Urinary bladder (tissue), 4 donors: ENCODE data around the gene ATP6V0A1. TPM values are rescaled to one million over a fixed set of nuclear protein-coding genes. Genes with fewer than 3 reads are reported as not detected.

Experiments
- DNase-seq: peaks from one replicate; pipeline ENCODE4 v3.0.0-alpha.2; 2015; ENCODE audit errors: extremely low spot score
- H3K27ac ChIP-seq: one replicate; pipeline ENCODE4 v1.5.1; 2013; ENCODE audit warnings: low read depth, mild to moderate bottlenecking, moderate library complexity
- H3K36me3 ChIP-seq: one replicate; pipeline ENCODE4 v1.6.1; 2013; ENCODE audit warnings: mild to moderate bottlenecking, moderate library complexity; ENCODE audit not compliant: insufficient read depth
- H3K4me1 ChIP-seq: one replicate; pipeline ENCODE4 v1.6.1; 2013; ENCODE audit warnings: mild to moderate bottlenecking, moderate library complexity; ENCODE audit not compliant: insufficient read depth
- H3K4me3 ChIP-seq: one replicate; pipeline ENCODE4 v1.5.1; 2013; ENCODE audit warnings: low read depth, low read length
- WGBS: extraction: QIAGEN DNeasy Blood & Tissue Kit; methylation state at CpG from one replicate; pipeline ENCODE4 v1.1.7; 2013; 5-methylcytosine and 5-hydroxymethylcytosine counted together
- polyA plus RNA-seq: library from polyadenylated mRNA; stranded (reverse); fragments of 200-250 nt; gene quantifications from one replicate; pipeline ENCODE4 v1.2.3, GENCODE V29; 2013
- total RNA-seq: library from RNA; depleted of rRNA; stranded (reverse); fragments of >200 nt; gene quantifications from one replicate; pipeline ENCODE4 v1.2.3, GENCODE V29; 2014
- donor health status: healthy with polysubstance abuse.
- donor health status: healthy.

ATP6V0A1 gene
- total and polyA plus RNA-seq, 2 donors: 36.5 to 72.1 TPM

GRCh38 chr17:42509841-42510240 is 51.2 kb downstream of the ATP6V0A1 start:
- Histone ChIP-seq H3K4me1 (no peaks in the 10 kb centered on the region), H3K4me3 (no peak overlapping the region), H3K36me3 (peaks cover 2% of the 10 kb centered on the region), H3K27ac (no peak overlapping the region)
- no peak for DNase-seq
- 95% methylated on average over 2 of the region's 2 CpGs for WGBS

DNA sequence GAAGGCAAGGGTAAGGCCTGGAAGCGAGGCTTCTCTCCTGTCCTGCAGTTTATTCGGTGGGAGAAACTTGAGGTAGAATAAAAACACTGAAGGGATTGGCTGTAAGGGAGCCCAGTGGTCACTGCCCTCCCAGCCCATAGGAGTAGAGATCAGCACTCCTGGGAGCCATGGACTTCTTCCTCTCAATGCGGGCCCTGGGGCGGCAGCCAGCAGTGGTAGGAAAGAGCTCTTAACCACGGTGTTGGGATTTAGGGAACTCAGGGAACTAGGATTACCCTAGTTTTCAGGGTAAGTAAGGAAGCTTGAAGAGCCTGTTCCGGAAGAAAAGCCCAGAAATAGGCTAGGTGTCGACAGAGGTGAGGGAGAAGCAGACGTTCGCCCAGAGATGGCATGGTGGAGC is 53.6 kb downstream of the ATP6V0A1 start:
- H3K27ac ChIP-seq: peak overlapping the region; percentile 24
- H3K4me1 ChIP-seq: no peaks in the 10 kb centered on the region
- DNase-seq: no peak
- H3K36me3 ChIP-seq: no peaks in the 10 kb centered on the region
- H3K4me3 ChIP-seq: no peak overlapping the region
- 77% methylated on average over 9 of the region's 9 CpGs for WGBS

GRCh38 chr17:42512733-42513251 is 54.1 kb downstream of the ATP6V0A1 start:
- H3K27ac ChIP-seq: peak overlapping the region; percentile 24
- DNase-seq: no peak
- WGBS: 64% methylated on average over 6 of the region's 6 CpGs
- no peaks in the 10 kb centered on the region for H3K4me1 ChIP-seq
- no peak overlapping the region for H3K4me3 ChIP-seq
- no peaks in the 10 kb centered on the region for H3K36me3 ChIP-seq

GRCh38 chr17:42513686-42514085 is 55.0 kb downstream of the ATP6V0A1 start:
- Histone ChIP-seq H3K4me3 (no peak overlapping the region), H3K36me3 (no peaks in the 10 kb centered on the region), H3K4me1 (no peaks in the 10 kb centered on the region), H3K27ac (peak overlapping the region; percentile 54)
- WGBS: 96% methylated on average over 11 of the region's 11 CpGs
- DNase-seq: no peak

GRCh38 chr17:42514279-42514678 is 55.6 kb downstream of the ATP6V0A1 start:
- no peak overlapping the region for H3K4me3 ChIP-seq
- H3K4me1 ChIP-seq: no peaks in the 10 kb centered on the region
- no peaks in the 10 kb centered on the region for H3K36me3 ChIP-seq
- no peak for DNase-seq
- WGBS: 96% methylated on average over 11 of the region's 11 CpGs
- H3K27ac ChIP-seq: no peak overlapping the region

- DNase-seq: no peak
- H3K36me3 ChIP-seq: no peaks in the 10 kb centered on the region
- no peak overlapping the region for H3K27ac ChIP-seq
- H3K4me1 ChIP-seq: no peaks in the 10 kb centered on the region
- no peak overlapping the region for H3K4me3 ChIP-seq
- 82% methylated on average over 8 of the region's 8 CpGs for WGBS
These were observed 56.2 kb downstream of the ATP6V0A1 start for GRCh38 chr17:42514867-42515266.

GRCh38 chr17:42517516-42517915 is 58.8 kb downstream of the ATP6V0A1 start:
- H3K4me3 ChIP-seq: no peak overlapping the region
- DNase-seq: no peak
- WGBS: 13% methylated on average over 9 of the region's 9 CpGs
- no peaks in the 10 kb centered on the region for H3K4me1 ChIP-seq
- peak overlapping the region; percentile 92 for H3K27ac ChIP-seq
- no peaks in the 10 kb centered on the region for H3K36me3 ChIP-seq

DNA sequence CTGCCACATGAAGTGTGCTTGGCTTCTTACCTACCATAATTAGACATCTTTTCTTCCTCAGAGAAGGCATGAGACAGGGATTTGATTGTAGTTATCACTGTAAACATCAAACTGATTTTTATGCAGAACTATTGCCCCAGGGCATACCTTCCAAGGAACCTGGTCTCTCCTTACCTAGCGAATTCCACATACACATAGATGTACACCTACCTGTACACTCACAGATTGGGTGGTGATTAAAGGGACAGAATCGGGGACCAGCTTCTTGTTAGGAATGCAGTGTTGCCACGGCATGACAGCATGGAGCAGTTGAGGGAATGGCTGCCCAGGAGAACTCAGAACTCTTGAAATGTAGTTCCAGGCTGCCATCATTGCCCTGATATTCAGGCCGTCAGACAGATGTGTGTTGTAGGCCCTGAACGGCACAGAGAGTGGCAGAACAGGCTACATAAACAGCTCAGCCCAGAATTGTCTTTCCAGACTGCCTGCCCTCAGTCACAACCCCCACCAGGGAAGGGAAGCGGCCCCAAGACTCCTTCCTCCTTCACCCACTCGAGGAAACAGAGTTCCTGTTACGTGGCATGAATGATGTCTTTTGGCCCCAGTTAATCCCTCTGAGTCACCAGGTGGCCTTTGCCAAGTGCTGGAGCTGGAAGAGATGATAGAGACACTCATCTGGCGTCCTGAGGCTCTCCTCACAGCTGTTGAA is 59.5 kb downstream of the ATP6V0A1 start:
- Histone ChIP-seq H3K27ac (peak overlapping the region; percentile 92), H3K36me3 (no peaks in the 10 kb centered on the region), H3K4me1 (no peaks in the 10 kb centered on the region), H3K4me3 (no peak overlapping the region)
- 24% methylated on average over 9 of the region's 9 CpGs for WGBS
- DNase-seq: peak; percentile 72

- WGBS: 18% methylated on average over 6 of the region's 6 CpGs
- Histone ChIP-seq H3K27ac (peak overlapping the region; percentile 81), H3K36me3 (no peaks in the 10 kb centered on the region), H3K4me3 (no peak overlapping the region), H3K4me1 (no peaks in the 10 kb centered on the region)
- no peak for DNase-seq
These were observed 60.3 kb downstream of the ATP6V0A1 start for GRCh38 chr17:42518755-42519545.

GRCh38 chr17:42519546-42520491 is 61.1 kb downstream of the ATP6V0A1 start:
- Histone ChIP-seq H3K36me3 (no peaks in the 10 kb centered on the region), H3K4me1 (no peaks in the 10 kb centered on the region), H3K4me3 (no peak overlapping the region), H3K27ac (peak overlapping the region; percentile 81)
- 11% methylated on average over 12 of the region's 12 CpGs for WGBS
- peak; percentile 90 for DNase-seq

DNA sequence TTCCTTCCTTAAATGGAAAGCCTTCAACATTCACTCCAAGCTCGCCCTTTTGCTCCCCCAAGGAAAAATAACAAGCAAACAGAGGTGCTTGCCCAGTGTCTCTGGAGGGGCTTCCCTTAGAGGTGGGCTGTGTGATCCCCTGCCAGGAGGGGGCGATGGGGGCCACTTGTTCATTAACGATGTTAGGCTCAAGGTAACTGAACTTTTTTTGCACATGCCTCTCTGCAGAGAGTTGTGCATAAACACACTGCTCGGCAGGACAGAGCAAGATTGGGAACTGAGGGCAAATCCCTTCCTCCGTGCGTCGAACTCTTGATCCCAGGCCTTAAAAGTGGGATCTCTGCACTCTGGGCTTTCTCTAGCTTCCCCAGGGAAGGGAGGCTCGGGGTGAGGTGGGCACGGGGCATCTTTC is 61.9 kb downstream of the ATP6V0A1 start:
- Histone ChIP-seq H3K4me1 (no peaks in the 10 kb centered on the region), H3K36me3 (no peaks in the 10 kb centered on the region), H3K4me3 (no peak overlapping the region), H3K27ac (peak overlapping the region; percentile 81)
- DNase-seq: no peak
- WGBS: 17% methylated on average over 9 of the region's 9 CpGs

DNA sequence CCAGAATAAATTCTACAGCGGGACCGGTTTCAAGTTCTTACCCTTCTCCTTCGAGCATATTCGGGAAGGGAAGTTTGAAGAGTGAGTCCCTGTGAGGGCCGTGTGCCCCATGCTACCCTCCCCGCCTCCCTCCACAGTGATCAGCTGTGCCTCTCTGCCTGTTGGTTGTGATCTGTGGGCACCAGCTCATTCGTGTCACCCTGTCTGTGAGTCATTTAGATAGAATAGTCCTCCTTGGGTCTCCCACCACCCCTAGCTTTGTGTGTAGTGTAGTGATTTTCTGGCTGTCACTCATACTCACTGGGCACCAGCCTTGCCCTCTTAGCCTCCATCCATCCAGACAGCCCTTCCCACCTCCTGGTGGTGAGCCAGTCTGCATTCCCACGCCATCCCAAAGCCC is 62.4 kb downstream of the ATP6V0A1 start:
- Histone ChIP-seq H3K36me3 (no peaks in the 10 kb centered on the region), H3K27ac (peak overlapping the region; percentile 81), H3K4me3 (no peak overlapping the region), H3K4me1 (no peaks in the 10 kb centered on the region)
- no peak for DNase-seq
- 42% methylated on average over 8 of the region's 8 CpGs for WGBS

- no peak overlapping the region for H3K4me3 ChIP-seq
- no peak for DNase-seq
- no peaks in the 10 kb centered on the region for H3K36me3 ChIP-seq
- no peaks in the 10 kb centered on the region for H3K4me1 ChIP-seq
- WGBS: 31% methylated on average over 11 of the region's 11 CpGs
- peak overlapping the region; percentile 81 for H3K27ac ChIP-seq
These were observed 63.1 kb downstream of the ATP6V0A1 start for GRCh38 chr17:42521666-42522262.
